ENCODE measurements around the gene PIK3R3. TPM values are rescaled to one million over a fixed set of nuclear protein-coding genes. Genes with fewer than 3 reads are reported as not detected.

The PIK3R3 gene
- total and polyA plus RNA-seq, 7 experiments from 2014 or later = 0.03 to 3.0 (median 0.39) TPM; not detected in 1

DNA sequence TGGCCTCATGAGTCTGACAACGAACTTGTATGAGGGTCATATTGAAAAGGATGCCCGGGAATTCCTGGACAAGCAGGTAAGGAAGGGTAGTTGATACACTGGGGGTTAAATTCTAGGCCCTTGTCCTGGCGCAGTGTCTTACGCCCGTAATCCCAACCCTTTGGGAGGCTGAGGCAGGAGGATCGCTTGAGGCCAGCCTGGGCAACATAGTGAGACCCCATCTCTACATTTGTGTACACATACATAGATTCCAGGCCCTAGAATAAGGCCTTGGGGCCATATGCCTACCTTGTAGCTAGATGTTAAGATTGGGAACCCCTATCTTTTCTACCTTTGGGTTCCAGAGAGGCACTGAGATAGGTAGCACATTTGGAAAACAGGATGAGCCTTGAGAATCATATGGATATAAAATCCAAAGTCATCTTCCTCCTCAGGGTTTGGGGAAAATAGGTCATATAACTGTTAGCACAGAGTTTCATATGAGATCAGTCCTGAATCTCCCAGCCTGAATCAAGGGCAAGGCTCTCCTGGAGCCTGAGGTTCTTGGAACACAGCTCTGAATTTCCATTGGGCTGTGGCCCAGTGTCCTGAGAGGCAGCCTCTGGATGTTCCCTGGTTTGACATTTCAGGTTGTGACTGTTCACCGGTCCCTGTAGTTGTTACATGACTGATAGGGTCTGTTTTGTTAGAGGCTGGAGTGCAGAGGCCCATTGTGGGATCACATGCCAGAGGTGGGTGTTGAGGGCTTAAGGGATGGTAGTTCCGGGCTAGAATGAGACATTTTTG lies 104.4 kb downstream of the PIK3R3 start:
- no peak overlapping the region for H3K27ac Mint-ChIP-seq
- H3K9me3 ChIP-seq (ENCODE audit: control insufficient read depth in 2 of 3, low read length in 3 of 3) = no peaks in the 10 kb centered on the region
- ATAC-seq (no peak), DNase-seq (no peak)
- H3K27ac ChIP-seq (ENCODE audit: low read depth, low read length) = no peak overlapping the region
- POLR2A ChIA-PET = interaction anchor here (0.6 kb wide), 1 partner anchor 151 kb away, joined by 3 read pairs; no protein-coding TSS in a partner anchor
- H3K27me3 Mint-ChIP-seq = no peaks in the 10 kb centered on the region
- no peaks in the 10 kb centered on the region for H3K4me1 ChIP-seq (ENCODE audit: control insufficient read depth in 2 of 2, insufficient read depth in 2 of 2, low read length in 2 of 2)
- no peaks in the 10 kb centered on the region for H3K4me1 Mint-ChIP-seq
- no peaks in the 10 kb centered on the region for H3K36me3 ChIP-seq (ENCODE audit: control insufficient read depth in 2 of 3, insufficient read depth in 3 of 3, low read length in 3 of 3)
- H3K9me3 Mint-ChIP-seq = no peaks in the 10 kb centered on the region
- CTCF ChIA-PET = interaction anchor here (0.6 kb wide), 1 partner anchor 14 kb away, joined by 3 read pairs; no protein-coding TSS in a partner anchor
- no peak overlapping the region for H3K4me3 Mint-ChIP-seq
- H3K36me3 Mint-ChIP-seq = peaks cover 0 to 9% (median 4%) of the 10 kb centered on the region in 5 donors
- intact Hi-C loops (cut with micrococcal nuclease) = no loop called here
- H3K4me3 ChIP-seq (ENCODE audit: low read length) = no peak overlapping the region
- H3K27me3 ChIP-seq (ENCODE audit: control insufficient read depth in 2 of 2, insufficient read depth in 2 of 2, low read length in 2 of 2) = no peaks in the 10 kb centered on the region

GRCh38 chr1:46026531-46026930 lies 105.9 kb downstream of the PIK3R3 start:
- no peaks in the 10 kb centered on the region for H3K27me3 Mint-ChIP-seq
- no peak overlapping the region for H3K4me3 ChIP-seq (ENCODE audit: low read length)
- peaks cover 0 to 9% (median 4%) of the 10 kb centered on the region in 5 donors for H3K36me3 Mint-ChIP-seq
- H3K4me1 ChIP-seq (ENCODE audit: control insufficient read depth in 2 of 2, insufficient read depth in 2 of 2, low read length in 2 of 2) = no peaks in the 10 kb centered on the region
- no peak overlapping the region for H3K27ac Mint-ChIP-seq
- H3K4me3 Mint-ChIP-seq = no peak overlapping the region
- H3K9me3 Mint-ChIP-seq = no peaks in the 10 kb centered on the region
- H3K36me3 ChIP-seq (ENCODE audit: control insufficient read depth in 2 of 3, insufficient read depth in 3 of 3, low read length in 3 of 3) = no peaks in the 10 kb centered on the region
- no peaks in the 10 kb centered on the region for H3K27me3 ChIP-seq (ENCODE audit: control insufficient read depth in 2 of 2, insufficient read depth in 2 of 2, low read length in 2 of 2)
- H3K27ac ChIP-seq (ENCODE audit: low read depth, low read length) = no peak overlapping the region
- H3K9me3 ChIP-seq (ENCODE audit: control insufficient read depth in 2 of 3, low read length in 3 of 3) = no peaks in the 10 kb centered on the region
- ATAC-seq = no peak
- no peaks in the 10 kb centered on the region for H3K4me1 Mint-ChIP-seq
- POLR2A ChIA-PET = no interaction called here
- CTCF ChIA-PET = no interaction called here
- DNase-seq = no peak
- intact Hi-C loops (cut with micrococcal nuclease) = no loop called here

DNA sequence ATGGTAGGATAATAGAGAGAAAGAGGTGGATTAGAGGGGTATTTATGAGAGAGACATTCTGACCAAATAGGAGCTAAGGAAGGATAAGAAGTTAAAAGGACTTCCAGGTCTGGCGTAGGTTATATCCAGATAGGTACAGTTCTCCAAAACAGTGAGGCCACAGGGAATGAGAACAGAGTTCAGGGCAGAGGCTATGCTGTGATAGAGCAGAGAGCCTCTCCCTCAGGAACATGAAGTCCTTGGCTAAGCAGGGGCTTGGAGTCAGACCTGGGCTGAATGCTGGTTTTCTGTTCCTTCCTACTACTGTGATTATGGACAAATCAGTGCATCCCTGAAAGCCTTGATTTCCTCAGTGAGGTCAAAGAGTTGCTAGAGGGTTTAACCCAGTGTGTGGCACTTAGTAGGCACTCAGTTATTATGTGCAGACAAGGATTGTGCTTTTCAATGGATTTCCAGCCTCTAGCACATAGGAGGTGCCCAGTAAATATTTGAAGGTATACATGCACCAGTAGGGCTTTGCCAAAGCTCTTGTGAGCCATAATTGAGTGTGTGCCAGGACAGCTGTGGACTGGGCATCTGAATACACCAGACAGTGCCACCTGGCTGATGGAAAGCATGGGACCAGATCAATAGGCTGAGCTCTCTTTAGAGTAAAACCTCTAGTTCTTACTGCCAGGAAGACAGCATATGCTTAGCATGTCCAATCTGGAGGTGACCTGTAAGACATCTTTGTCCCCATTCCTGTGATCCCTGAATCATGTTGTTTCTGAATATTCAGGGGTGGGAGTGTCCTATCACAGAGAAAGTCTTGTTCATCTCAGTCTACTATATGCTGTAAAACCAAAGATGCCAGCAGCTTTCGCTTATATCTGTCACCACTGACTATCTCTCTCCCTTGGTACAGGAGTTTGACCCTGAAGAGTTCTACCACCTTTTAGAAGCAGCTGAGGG lies 111.1 kb downstream of the PIK3R3 start:
- Mint-ChIP-seq H3K36me3 (peaks cover 0 to 8% (median 4%) of the 10 kb centered on the region in 5 donors), H3K4me1 (no peaks in the 10 kb centered on the region), H3K27ac (no peak overlapping the region), H3K9me3 (no peaks in the 10 kb centered on the region), H3K4me3 (no peak overlapping the region), H3K27me3 (no peaks in the 10 kb centered on the region)
- Histone ChIP-seq H3K36me3 (ENCODE audit: control insufficient read depth in 2 of 3, insufficient read depth in 3 of 3, low read length in 3 of 3) (no peaks in the 10 kb centered on the region), H3K4me3 (ENCODE audit: low read length) (no peak overlapping the region), H3K9me3 (ENCODE audit: control insufficient read depth in 2 of 3, low read length in 3 of 3) (no peaks in the 10 kb centered on the region), H3K27ac (ENCODE audit: low read depth, low read length) (no peak overlapping the region), H3K27me3 (ENCODE audit: control insufficient read depth in 2 of 2, insufficient read depth in 2 of 2, low read length in 2 of 2) (no peaks in the 10 kb centered on the region), H3K4me1 (ENCODE audit: control insufficient read depth in 2 of 2, insufficient read depth in 2 of 2, low read length in 2 of 2) (no peaks in the 10 kb centered on the region)
- intact Hi-C loops (cut with micrococcal nuclease) = no loop called here
- CTCF ChIA-PET = interaction anchor here (0.9 kb wide), 1 partner anchor 8 kb away, joined by 3 read pairs; no protein-coding TSS in a partner anchor
- POLR2A ChIA-PET = no interaction called here
- DNase-seq = no peak
- no peak for ATAC-seq

DNA sequence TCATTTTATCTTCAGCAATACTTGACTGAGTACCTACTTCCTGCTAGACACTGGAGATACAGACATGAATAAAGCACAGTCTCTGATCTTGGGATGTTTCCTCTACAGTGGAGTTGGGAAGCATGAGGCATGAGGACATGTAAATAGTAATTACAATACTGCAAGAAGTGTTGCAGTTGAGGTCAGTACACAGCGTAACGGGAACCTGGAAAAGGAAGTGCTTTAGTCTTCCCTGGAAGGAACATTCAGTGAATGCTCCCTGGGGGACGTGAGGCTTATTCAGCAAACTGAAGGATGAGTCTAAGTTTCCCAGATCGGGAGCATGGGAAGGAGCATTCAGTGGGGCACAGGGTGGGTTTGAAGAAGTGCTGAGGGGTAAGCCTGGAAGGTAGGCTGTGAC lies 112.4 kb downstream of the PIK3R3 start:
- Histone ChIP-seq H3K9me3 (ENCODE audit: control insufficient read depth in 2 of 3, low read length in 3 of 3) (no peaks in the 10 kb centered on the region), H3K36me3 (ENCODE audit: control insufficient read depth in 2 of 3, insufficient read depth in 3 of 3, low read length in 3 of 3) (no peaks in the 10 kb centered on the region), H3K4me3 (ENCODE audit: low read length) (no peak overlapping the region), H3K27me3 (ENCODE audit: control insufficient read depth in 2 of 2, insufficient read depth in 2 of 2, low read length in 2 of 2) (no peaks in the 10 kb centered on the region), H3K4me1 (ENCODE audit: control insufficient read depth in 2 of 2, insufficient read depth in 2 of 2, low read length in 2 of 2) (no peaks in the 10 kb centered on the region), H3K27ac (ENCODE audit: low read depth, low read length) (no peak overlapping the region)
- Mint-ChIP-seq H3K4me3 (no peak overlapping the region), H3K27me3 (no peaks in the 10 kb centered on the region), H3K9me3 (no peaks in the 10 kb centered on the region), H3K4me1 (no peaks in the 10 kb centered on the region), H3K36me3 (peaks cover 0 to 10% (median 4%) of the 10 kb centered on the region in 5 donors), H3K27ac (no peak overlapping the region)
- POLR2A ChIA-PET = no interaction called here
- ATAC-seq = no peak
- DNase-seq = no peak
- intact Hi-C loops (cut with micrococcal nuclease) = no loop called here
- CTCF ChIA-PET = no interaction called here

DNA sequence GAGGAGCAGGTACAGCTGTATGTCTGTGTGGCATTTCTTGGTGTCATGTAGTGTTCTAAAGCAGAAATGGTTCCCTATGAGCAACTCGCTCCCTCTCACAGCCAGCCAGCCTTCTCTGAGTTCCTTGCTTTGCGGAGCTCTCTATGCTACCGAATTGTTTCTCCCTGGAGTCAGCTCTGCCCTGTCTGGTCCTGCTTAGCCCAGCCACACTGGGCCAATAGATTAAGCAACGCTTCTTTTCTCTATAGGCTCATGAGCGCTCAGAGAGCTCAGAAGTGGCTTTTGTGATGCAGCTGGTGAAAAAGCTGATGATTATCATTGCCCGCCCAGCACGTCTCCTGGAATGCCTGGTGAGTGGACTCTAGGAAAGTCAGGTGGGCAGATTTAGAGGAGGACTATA lies 113.1 kb downstream of the PIK3R3 start:
- Mint-ChIP-seq H3K27me3 (no peaks in the 10 kb centered on the region), H3K4me1 (no peaks in the 10 kb centered on the region), H3K27ac (no peak overlapping the region), H3K36me3 (peaks cover 0 to 8% (median 0%) of the 10 kb centered on the region in 5 donors), H3K4me3 (no peak overlapping the region), H3K9me3 (peaks cover 0 to 3% (median 0%) of the 10 kb centered on the region in 11 donors)
- Histone ChIP-seq H3K27me3 (ENCODE audit: control insufficient read depth in 2 of 2, insufficient read depth in 2 of 2, low read length in 2 of 2) (no peaks in the 10 kb centered on the region), H3K36me3 (ENCODE audit: control insufficient read depth in 2 of 3, insufficient read depth in 3 of 3, low read length in 3 of 3) (no peaks in the 10 kb centered on the region), H3K4me3 (ENCODE audit: low read length) (no peak overlapping the region), H3K27ac (ENCODE audit: low read depth, low read length) (no peak overlapping the region), H3K9me3 (ENCODE audit: control insufficient read depth in 2 of 3, low read length in 3 of 3) (no peaks in the 10 kb centered on the region), H3K4me1 (ENCODE audit: control insufficient read depth in 2 of 2, insufficient read depth in 2 of 2, low read length in 2 of 2) (no peaks in the 10 kb centered on the region)
- no peak for ATAC-seq
- DNase-seq = no peak
- CTCF ChIA-PET = no interaction called here
- intact Hi-C loops (cut with micrococcal nuclease) = no loop called here
- POLR2A ChIA-PET = no interaction called here

GRCh38 chr1:46017876-46018503 lies 114.4 kb downstream of the PIK3R3 start:
- Mint-ChIP-seq H3K9me3 (peaks cover 0 to 3% (median 0%) of the 10 kb centered on the region in 11 donors), H3K4me1 (no peaks in the 10 kb centered on the region), H3K27ac (no peak overlapping the region), H3K27me3 (no peaks in the 10 kb centered on the region), H3K4me3 (no peak overlapping the region), H3K36me3 (peaks cover 0 to 4% (median 0%) of the 10 kb centered on the region in 5 donors)
- H3K4me3 ChIP-seq (ENCODE audit: low read length) = no peak overlapping the region
- intact Hi-C loops (cut with micrococcal nuclease) = no loop called here
- no peak for DNase-seq
- no peaks in the 10 kb centered on the region for H3K4me1 ChIP-seq (ENCODE audit: control insufficient read depth in 2 of 2, insufficient read depth in 2 of 2, low read length in 2 of 2)
- no peaks in the 10 kb centered on the region for H3K36me3 ChIP-seq (ENCODE audit: control insufficient read depth in 2 of 3, insufficient read depth in 3 of 3, low read length in 3 of 3)
- no peak for ATAC-seq
- H3K9me3 ChIP-seq (ENCODE audit: control insufficient read depth in 2 of 3, low read length in 3 of 3) = no peaks in the 10 kb centered on the region
- POLR2A ChIA-PET = no interaction called here
- no peaks in the 10 kb centered on the region for H3K27me3 ChIP-seq (ENCODE audit: control insufficient read depth in 2 of 2, insufficient read depth in 2 of 2, low read length in 2 of 2)
- CTCF ChIA-PET = no interaction called here
- H3K27ac ChIP-seq (ENCODE audit: low read depth, low read length) = no peak overlapping the region
